Measurements from ENCODE around the gene IQSEC1.

Gene IQSEC1

DNA sequence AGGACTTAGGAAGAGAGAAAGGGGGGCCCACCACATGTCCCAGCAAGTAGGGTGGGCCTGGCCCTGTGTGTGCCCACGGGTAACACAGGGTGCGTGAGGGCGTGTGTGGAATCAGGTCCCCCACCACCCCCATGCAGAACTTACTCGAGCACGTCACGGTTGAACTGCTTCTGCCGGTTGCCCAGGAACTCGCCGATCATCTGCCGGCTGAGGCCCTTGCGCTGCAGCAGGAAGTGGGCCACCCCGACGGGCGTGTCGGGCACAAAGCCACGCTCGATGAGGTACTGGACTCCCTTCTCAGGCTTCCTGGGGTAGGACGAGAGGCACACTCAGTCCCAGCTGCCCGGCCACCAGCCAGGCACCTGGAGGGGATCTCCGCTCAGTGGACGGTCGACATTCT is 148.8 kb downstream of the IQSEC1 start:
- no peak for DNase-seq

GRCh38 chr3:12922881-12923431 is 150.3 kb downstream of the IQSEC1 start:
- no peak for DNase-seq

GRCh38 chr3:12922306-12922705 is 150.9 kb downstream of the IQSEC1 start:
- DNase-seq = no peak

DNA sequence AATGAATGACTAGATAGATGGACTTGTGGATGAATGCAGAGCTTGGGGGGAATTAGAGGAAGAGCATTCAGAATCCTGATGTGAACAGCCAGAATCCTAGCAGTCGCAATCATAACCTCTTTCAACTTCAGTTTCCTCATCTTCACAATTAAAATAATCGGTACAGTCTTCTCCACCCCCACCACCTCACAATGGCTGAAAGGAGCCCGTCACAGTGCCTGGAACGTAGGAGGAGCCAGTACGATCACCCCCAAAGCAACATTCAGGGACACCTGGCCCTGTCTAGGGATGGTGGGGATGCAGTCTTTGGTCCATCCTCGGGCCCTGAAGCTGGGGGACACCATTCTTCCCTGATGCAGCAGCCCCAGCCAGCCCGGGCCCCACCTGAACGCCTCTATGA is 151.5 kb downstream of the IQSEC1 start:
- DNase-seq = no peak

- no peak for DNase-seq
Measured at GRCh38 chr3:12920967-12921366, 152.3 kb downstream of the IQSEC1 start.

DNA sequence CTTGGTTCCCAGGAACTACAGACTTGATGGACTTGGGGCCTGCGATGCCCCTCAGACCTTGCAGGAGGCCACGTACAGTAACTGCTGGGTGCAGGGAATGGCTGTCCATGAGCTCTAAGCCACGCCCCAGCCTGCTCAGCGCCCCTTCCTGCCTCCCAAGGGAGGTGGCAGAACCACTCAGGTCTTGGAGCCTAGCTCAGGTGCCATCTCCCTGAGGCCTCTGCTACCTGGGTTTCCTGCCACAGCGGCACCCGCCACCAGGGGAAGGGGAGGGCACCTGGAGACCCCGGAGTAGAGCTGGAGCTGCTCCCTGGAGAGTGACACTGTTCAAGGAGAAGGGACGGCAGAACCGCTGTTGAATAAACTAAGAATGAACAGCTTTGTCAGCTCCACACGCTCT is 154.0 kb downstream of the IQSEC1 start:
- DNase-seq = no peak

DNA sequence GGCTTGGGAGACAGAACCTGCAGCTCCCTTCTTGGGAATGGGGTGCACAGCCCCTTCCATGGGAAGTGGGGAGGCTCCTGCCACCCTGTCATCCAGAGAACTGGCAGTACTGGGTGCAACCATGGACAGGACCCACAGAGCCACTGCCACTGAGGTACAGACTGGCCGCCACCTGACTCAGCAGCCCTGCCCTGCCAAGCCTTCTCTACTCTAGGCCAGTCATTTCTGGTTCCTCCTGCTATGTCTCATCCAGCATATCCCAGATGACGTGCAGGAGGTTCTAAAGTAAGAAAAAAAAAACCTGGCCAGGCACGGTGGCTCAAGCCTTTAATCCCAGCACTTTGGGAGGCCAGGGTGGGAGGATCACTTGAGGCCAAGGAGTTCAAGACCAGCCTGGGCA is 155.0 kb downstream of the IQSEC1 start:
- no peak for DNase-seq

- peak; percentile 57 for DNase-seq
Measured at GRCh38 chr3:12916159-12916558, 157.1 kb downstream of the IQSEC1 start.

DNA sequence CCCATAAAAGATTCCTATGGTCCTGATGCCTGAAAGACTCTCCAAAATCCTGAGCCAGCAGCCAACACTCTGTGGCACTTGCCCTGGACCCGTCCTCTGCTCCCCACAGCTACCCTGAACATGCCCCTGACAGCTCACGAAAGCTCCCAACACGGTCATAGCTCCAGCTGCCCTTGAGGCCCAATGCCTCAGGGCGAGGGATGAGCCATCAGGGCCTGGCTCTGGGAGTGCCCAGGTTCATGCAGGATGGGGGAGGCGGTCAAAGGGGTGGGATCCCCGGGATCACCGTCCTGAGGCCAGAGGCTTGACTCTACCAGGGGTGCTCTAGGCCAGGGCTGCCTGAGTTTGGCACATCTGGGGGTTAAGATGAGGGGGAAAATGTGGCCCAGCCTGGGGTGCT is 159.1 kb downstream of the IQSEC1 start:
- no peak for DNase-seq

GRCh38 chr3:12911881-12912415 is 161.3 kb downstream of the IQSEC1 start:
- no peak for DNase-seq

- DNase-seq = no peak
Measured at GRCh38 chr3:12910356-12911099, 162.7 kb downstream of the IQSEC1 start.

- no peak for DNase-seq
Measured at GRCh38 chr3:12909710-12910109, 163.5 kb downstream of the IQSEC1 start.

DNA sequence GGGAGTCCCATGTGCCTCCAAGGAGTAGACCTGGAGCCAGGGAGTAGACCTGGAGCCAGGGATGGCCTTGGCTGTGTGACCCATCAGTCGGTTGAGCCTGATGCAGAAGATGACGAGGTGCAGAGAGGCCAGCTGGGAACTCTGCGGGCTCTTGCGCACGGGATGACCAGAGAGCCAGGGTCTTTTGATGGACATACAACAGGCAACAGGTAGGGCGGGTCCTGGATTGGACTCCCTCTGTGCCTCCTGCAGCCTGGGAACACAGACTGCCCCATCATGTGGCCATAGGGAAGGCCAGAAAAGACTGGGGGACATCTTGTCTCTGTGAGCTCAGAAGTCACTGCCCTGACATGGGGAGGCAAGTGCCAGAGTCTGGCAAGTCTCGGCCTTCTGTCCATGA is 164.4 kb downstream of the IQSEC1 start:
- no peak for DNase-seq

DNA sequence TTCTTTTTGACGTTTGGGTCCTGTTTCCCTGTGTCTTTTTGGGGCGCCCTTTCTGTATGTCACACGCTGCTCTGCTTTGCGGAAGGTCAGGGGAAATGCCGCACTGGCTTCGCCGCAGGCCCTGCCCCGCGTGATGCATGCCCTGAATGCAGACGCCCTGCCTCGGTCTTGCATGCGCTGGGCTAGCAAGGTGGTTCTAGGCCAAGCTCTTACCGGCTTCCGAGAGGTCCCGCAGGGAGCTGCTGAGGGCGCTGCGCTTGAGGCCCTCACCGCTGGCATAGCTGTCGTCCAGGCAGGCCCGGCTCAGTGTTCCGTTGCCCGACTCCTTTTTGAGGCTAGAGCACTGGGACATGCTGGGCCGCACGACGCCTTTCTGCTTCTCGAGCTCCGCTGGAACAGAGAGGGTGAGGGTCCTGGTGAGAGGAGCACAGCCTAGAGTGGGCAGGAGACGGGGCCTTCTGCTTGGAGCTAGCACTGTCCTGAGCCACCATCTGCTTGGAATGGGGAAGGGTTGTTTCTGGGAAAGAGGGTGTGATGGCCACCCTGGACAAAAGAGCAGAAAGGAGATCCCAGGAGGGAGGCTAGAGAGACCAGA is 165.0 kb downstream of the IQSEC1 start:
- DNase-seq = no peak

- no peak for DNase-seq
Measured at GRCh38 chr3:12907729-12908128, 165.5 kb downstream of the IQSEC1 start.

DNA sequence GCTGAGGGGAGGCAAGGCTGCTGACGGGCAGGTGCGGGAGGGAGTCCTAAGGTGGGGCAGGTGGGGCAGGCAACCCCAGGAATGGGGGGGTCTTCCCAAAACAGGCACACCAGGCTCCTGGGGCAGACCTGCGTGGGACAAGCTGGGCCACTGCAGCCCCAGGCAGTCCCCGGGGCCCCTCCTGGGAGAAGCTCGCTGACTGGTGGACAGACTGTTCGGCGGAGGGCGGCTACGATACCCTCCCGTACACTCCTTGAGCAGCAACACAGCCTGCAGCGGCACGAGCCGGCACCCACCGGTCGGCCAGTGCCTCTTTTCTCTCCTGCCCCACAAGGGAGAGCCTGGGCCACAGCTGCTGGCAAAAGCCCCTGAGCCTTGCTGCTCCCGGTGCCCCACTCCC is 165.9 kb downstream of the IQSEC1 start:
- no peak for DNase-seq

DNA sequence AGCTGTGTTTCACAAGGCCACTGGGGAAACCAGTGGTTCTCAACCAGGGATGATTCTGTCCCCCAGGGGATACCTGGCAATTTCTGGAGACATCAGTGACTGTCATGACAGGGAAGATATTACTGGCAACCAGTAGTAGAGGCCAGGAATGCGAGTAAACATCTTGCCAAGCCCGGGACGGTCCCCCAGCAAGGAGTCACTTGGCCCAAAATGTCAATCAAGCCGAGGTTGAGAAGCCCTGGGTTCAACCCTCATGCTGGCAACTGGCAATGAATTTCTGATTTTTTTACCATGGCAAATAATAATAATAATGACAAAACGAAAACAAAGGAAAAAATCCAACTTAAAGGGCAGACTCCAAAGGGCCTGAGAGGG is 166.3 kb downstream of the IQSEC1 start:
- no peak for DNase-seq

DNA sequence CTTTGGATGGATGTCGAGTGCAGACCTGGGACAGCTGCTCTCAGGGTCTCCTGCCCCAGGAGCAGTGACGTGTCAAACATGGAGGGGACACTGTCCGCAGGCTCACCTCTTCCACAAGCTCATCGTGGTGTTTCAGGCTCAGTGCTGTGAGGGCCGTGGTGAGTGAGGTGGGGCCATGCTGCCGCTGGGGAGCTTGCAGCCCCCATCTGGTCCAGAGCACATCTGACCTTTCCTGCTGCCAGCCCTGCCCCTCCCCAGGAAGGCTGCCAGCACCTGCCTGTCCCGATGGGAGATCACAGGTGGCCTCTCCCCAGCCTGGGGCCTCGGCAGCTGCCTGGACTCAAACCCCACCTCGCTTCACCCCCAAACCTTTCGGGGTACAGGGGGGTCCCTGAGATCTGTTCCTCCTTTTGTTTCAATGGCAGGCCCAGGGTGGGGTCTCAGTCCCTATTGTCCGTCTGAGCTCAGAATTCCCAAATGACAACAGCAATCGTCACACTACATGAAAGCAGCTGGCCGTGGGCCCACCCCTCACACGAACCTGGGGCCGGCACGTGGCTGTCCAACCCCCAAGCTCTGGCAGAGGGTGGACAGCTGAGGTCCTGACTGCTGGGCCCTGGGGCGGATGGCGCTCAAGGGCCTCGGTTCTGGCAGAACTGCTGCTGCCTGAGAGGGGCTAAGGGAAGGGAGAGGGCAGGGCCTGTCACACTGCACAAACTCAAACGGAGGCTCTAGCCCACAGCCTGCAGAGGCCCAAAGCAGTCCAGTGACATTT is 166.9 kb downstream of the IQSEC1 start:
- no peak for DNase-seq

GRCh38 chr3:12905316-12906071 is 167.7 kb downstream of the IQSEC1 start:
- no peak for DNase-seq

DNA sequence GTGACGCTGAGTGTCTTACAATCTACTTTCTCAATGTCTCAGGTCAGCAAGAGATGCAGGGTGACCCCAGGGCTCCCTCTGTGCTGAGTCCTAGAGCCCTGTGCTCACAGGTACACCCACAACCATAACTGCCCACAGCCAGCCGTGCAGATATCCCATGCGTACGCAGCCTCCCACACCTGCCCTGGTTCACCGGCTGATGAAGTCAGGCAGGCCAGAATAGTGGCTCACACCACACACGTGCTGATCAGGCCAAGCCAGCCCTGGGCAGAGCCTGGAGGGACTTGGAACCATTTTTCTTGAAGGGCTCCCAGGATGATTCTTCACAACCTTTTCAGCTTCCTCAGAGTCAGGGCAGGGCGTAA is 168.3 kb downstream of the IQSEC1 start:
- DNase-seq = no peak

DNA sequence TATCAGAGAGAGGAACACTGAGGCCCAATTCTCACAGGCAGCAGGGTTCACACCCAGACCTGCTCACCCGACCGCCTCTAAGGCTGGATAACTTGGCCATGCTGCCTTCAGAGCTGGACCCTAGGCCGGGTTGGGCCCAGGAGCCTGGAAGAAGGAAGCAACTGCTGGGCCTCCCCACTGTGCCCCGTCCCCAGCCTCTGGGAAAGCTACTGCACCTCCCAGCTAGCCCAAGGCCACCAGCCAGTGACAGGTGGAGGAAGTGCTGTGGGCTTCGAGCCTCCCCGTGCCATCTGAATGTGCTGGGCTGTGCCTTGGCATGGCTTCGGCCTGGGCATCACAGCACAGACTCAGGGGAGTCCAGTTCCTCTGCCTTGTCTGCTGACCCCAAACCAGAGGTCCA is 169.3 kb downstream of the IQSEC1 start:
- DNase-seq = no peak

- no peak for DNase-seq
Measured at GRCh38 chr3:12903000-12903800, 170.0 kb downstream of the IQSEC1 start.

Measured in activated CD8-positive, alpha-beta memory T cell treated with anti-CD3 and anti-CD28 coated beads, Interleukin-2, amount 50 U/mL, for 48 hours (primary cell).